OCI-M2 (cell line): ENCODE data around the gene CEMP1.
"Not testable (repeated sequence)": the region's sequence is repeated elsewhere in the genome, so short reads cannot be mapped to it uniquely, and the experiment has no call there.

ENCODE experiments used
- DNase-seq: peaks from one replicate; lab custom pipeline; 2025; ENCODE audit not compliant: unreplicated experiment; lab: John Stamatoyannopoulos, UW

CEMP1 gene, protein sequence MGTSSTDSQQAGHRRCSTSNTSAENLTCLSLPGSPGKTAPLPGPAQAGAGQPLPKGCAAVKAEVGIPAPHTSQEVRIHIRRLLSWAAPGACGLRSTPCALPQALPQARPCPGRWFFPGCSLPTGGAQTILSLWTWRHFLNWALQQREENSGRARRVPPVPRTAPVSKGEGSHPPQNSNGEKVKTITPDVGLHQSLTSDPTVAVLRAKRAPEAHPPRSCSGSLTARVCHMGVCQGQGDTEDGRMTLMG

DNA sequence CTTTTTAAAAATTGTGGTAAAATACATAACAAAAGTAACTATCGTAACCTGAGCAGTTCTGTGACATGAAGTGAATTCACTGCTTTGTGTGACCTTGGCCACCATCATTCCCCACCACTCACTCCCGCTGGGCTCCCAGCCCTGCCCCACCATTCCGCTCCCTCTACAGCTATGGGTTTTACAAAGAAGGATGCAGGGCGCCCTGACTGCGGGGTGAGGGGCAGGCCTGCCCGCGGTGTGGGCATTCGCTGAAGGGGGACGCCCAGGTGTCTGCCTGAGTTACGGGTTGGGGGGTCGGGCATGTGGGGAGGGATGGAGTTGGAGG, at the start of gene CEMP1:
Gene CEMP1, minus strand, starts transcription at position 38 of the 325 bp plus-strand sequence. CDS start 335 bp downstream, outside the sequence.
- no peak for DNase-seq

- DNase-seq = not testable (repeated sequence)
Observed at GRCh38 chr16:2580818-2581217, 49.6 kb upstream of the CEMP1 start.

DNA sequence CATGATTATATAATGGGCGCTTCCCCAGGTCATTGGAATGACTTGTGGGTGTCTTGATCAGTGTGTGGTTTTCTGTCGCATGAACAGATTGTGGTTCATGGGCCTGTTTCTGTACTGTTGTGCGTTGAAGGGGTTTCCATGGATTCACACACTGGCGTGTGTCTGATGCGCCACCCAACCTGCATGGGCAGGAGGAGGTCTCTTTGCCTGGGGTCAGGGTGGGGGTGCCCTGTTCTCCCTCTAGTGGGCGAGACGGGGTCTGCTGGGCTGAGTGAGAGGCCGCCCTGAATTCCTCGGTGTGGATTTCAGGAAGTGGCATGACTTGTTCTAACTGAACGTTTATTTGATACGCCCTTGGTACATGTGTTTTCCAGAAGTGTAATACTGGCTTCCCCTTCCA, 48.9 kb upstream of the CEMP1 start:
- not testable (repeated sequence) for DNase-seq

GRCh38 chr16:2578905-2579304, 47.7 kb upstream of the CEMP1 start:
- DNase-seq = not testable (repeated sequence)

GRCh38 chr16:2577044-2577443, 45.8 kb upstream of the CEMP1 start:
- not testable (repeated sequence) for DNase-seq

GRCh38 chr16:2575839-2576238, 44.6 kb upstream of the CEMP1 start:
- not testable (repeated sequence) for DNase-seq

GRCh38 chr16:2572704-2573103, 41.5 kb upstream of the CEMP1 start:
- DNase-seq = not testable (repeated sequence)

DNA sequence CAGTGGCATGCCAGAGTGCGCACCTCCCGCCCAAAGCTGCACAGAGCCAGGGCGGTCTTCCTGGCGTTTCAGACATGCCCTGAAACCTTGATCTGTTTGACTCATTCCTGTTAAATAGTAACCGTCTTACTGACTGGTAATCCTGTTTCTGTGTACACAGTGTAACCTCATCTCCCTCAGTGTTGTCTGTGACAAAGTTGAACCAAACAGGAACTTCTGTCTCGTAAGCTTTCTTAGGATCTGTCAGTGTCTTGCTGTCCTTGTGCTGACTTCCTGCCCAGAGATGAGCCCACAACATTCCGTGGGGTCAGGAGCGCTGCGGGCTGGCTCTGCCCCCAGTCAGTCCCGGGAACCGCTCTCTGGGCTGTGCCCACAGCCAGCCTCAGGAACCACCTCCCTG, 37.4 kb upstream of the CEMP1 start:
- DNase-seq = not testable (repeated sequence)

- DNase-seq = not testable (repeated sequence)
Observed at GRCh38 chr16:2567506-2567905, 36.3 kb upstream of the CEMP1 start.

- DNase-seq = not testable (repeated sequence)
Observed at GRCh38 chr16:2560798-2561133, 29.6 kb upstream of the CEMP1 start.

- DNase-seq = not testable (repeated sequence)
Observed at GRCh38 chr16:2560131-2560797, 29.1 kb upstream of the CEMP1 start.

DNA sequence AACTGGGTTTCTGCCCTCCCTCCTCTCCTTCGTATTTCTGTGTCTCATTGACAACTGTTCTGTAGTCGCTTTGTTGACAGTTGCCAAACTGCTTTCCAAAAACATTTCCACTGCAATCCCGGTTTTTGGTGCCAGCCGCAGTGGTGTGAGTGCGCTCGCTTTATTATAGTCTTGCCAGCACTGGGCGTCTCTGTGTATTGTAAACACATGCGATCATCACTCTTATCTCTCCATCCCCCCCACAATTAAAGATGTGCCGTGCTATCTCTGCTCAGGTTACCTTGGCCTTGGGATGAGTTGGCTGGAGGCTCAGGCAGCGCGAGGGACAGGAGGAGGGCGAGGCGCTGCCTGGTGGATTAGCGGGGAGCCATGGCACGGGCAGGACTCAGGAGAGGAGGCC, 25.9 kb upstream of the CEMP1 start:
- DNase-seq = not testable (repeated sequence)

GRCh38 chr16:2554709-2555425, 23.7 kb upstream of the CEMP1 start:
- not testable (repeated sequence) for DNase-seq

DNA sequence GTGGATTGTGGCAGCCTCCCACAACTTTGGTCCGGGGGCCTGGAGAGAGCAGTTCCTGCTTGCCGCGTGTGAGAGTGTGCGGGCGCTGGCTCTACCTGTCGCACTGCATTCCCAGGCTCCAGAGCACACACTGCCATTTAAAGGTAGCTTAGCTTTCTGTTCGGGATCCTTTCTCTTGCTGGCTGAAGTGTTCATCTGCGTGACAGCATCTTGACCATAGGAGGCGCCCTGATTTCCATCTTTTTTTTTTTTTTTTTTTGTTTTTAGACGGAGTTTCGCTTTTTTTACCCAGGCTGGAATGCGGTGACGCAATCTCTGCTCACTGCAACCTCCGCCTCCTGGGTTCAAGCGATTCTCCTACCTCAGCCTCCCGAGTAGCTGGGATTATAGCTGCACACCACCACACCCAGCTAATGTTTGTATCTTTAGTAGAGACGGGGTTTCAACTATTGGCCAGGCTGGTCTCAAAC, 20.2 kb upstream of the CEMP1 start:
- not testable (repeated sequence) for DNase-seq

GRCh38 chr16:2550283-2550878, 19.2 kb upstream of the CEMP1 start:
- not testable (repeated sequence) for DNase-seq

GRCh38 chr16:2543771-2544170, 12.6 kb upstream of the CEMP1 start:
- not testable (repeated sequence) for DNase-seq

DNA sequence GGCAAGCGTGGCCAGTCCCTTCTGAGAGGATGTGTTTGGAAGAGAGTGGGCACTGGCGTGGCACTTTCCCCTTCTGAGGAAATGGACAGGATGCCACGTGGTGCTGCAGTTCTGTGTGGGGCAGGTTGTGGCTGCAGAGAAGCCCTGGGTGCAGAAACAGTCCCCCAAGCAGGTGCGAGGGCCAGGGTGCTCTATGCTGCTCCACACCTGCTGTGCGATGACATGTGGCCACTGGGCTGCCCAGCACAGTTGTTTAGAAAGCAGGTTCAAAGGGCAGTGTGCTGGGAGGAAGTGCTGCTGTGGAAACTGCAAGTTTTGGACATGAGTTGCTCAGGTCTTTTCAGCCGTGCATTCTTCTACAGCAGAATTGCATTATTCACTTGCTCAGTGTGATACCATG, 10.2 kb upstream of the CEMP1 start:
- not testable (repeated sequence) for DNase-seq

GRCh38 chr16:2540912-2541311, 9.7 kb upstream of the CEMP1 start:
- DNase-seq = not testable (repeated sequence)

GRCh38 chr16:2539845-2540458, 8.7 kb upstream of the CEMP1 start:
- DNase-seq = not testable (repeated sequence)

DNA sequence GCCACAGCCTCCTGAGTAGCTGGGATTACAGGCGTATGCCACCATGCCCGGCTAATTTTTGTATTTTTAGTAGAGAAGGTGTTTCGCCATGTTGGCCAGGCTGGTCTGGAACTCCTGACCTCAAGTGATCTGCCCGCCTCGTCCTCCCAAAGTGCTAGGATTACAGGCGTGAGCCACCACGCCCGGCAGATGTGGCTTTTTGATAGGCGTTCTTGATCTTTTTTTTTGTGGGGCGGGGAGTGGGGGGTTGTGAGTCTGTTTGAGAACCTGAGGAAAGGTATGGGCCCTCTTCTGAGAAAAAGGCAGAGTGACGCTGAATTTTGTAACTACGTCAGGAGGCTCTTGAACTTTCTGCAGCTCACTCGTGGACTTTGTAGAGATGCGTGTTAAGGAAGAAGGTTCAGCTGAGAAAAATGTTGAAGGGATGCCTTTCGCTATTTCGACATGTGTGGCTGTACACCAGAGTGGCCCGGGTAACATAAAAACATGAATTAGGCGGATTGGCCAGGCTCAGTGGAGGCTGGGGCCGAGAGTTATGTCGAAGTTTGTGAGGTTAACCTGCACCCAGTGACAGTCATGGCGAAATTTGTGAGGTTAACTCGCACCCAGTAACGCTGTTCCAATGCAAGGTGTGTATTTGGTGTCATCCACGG, 8.1 kb upstream of the CEMP1 start:
- not testable (repeated sequence) for DNase-seq
